ENCODE results near the gene LRRC74A. TPM values are rescaled to one million over a fixed set of nuclear protein-coding genes. Genes with fewer than 3 reads are reported as not detected.

LRRC74A gene
- total and polyA plus RNA-seq, 2 of the 4 experiments (the other 2 are of a cell fraction) = not detected

- dilution Hi-C loops (cut with HindIII; ENCODE audit: low sequenced_read_pairs, unreplicated experiment) (no loop called here), intact Hi-C loops (cut with micrococcal nuclease) (no loop called here), in situ Hi-C loops (cut with MboI; ENCODE audit: low sequenced_read_pairs) (no loop called here)
- Histone ChIP-seq H3K9me3 (ENCODE audit: control insufficient read depth, insufficient read depth, low read length) (no peaks in the 10 kb centered on the region), H4K8ac (ENCODE audit: low read depth in 2 of 2, low read length in 2 of 2) (no peak overlapping the region), H3K4me2 (ENCODE audit: low read depth, low read length) (no peak overlapping the region), H3K9ac (ENCODE audit: low read depth, low read length) (no peak overlapping the region), H3K27ac (ENCODE audit: insufficient read depth, low read length) (no peak overlapping the region), H3K56ac (ENCODE audit: extremely low read depth, insufficient read depth, low read length) (no peak overlapping the region), H2AFZ (replicated peaks; ENCODE audit: low read length, poor library complexity) (no peak overlapping the region), H3K36me3 (ENCODE audit: control insufficient read depth, insufficient read depth, low read length) (peaks cover 8% of the 10 kb centered on the region; the same call in 1 of the 2 replicates), H4K20me1 (ENCODE audit: insufficient read depth, low read length) (no peaks in the 10 kb centered on the region), H4K91ac (ENCODE audit: insufficient read depth, low read depth, low read length) (no peak overlapping the region), H2AK9ac (replicated peaks; ENCODE audit: low read depth, low read length, poor library complexity) (no peak overlapping the region), H2BK15ac (ENCODE audit: low read depth, low read length) (no peak overlapping the region), H2BK120ac (ENCODE audit: low read depth, low read length) (no peak overlapping the region), H2BK20ac (ENCODE audit: low read depth, low read length) (no peak overlapping the region), H3K14ac (replicated peaks; ENCODE audit: low read depth, low read length) (no peak overlapping the region), H3K79me1 (ENCODE audit: low read depth in 1 of 2, low read length in 2 of 2) (no peaks in the 10 kb centered on the region), H3K4me3 (ENCODE audit: insufficient read depth, low read depth, low read length) (no peak overlapping the region), H3K4ac (ENCODE audit: low read depth, low read length) (no peak overlapping the region), H2AK5ac (ENCODE audit: low read depth, low read length) (no peak overlapping the region), H3K9me1 (ENCODE audit: insufficient read depth, low read length) (no peaks in the 10 kb centered on the region; the same call in 1 of the 2 replicates), H3K27me3 (ENCODE audit: control insufficient read depth, insufficient read depth, low read length) (no peaks in the 10 kb centered on the region), H4K5ac (ENCODE audit: low read depth, low read length) (no peak overlapping the region), H3K18ac (ENCODE audit: low read depth, low read length) (no peak overlapping the region), H3K23ac (ENCODE audit: low read depth, low read length) (no peak overlapping the region), H2BK5ac (ENCODE audit: low read depth, low read length, poor library complexity, severe bottlenecking) (no peak overlapping the region), H3K4me1 (ENCODE audit: control insufficient read depth, insufficient read depth, low read length) (peaks cover 6% of the 10 kb centered on the region)
- ChIA-PET CTCF (no interaction called here), POLR2A (ENCODE audit: unreplicated experiment) (no interaction called here)
- WGBS, 2 experiments (ENCODE audit: extremely low coverage in 2 of 2, insufficient read length in 1 of 2) = 100% methylated on average over 5 of the region's 16 CpGs; no CpG with 5 or more reads in 1 of the 2 experiments
- TF ChIP-seq FOS (IDR thresholded peaks at IDR 0.05; ENCODE audit: low read depth, low read length) (no peak), BHLHE40 (IDR thresholded peaks at IDR 0.05; ENCODE audit: low read depth, low read length) (no peak), RAD21 (IDR thresholded peaks at IDR 0.05; ENCODE audit: low read length) (no peak), MAFK (IDR thresholded peaks at IDR 0.05; ENCODE audit: low read depth, low read length) (no peak), SMC3 (IDR thresholded peaks at IDR 0.05; ENCODE audit: low read depth, low read length) (no peak), CHD1 (IDR thresholded peaks at IDR 0.05; ENCODE audit: low read depth, low read length) (no peak), MXI1 (IDR thresholded peaks at IDR 0.05; ENCODE audit: borderline replicate concordance, low read depth, low read length) (no peak), NFE2L2 (IDR thresholded peaks at IDR 0.05; ENCODE audit: low read depth, low read length) (no peak), ELK1 (IDR thresholded peaks at IDR 0.05; ENCODE audit: borderline replicate concordance, low read depth, low read length) (no peak), POLR2A (IDR thresholded peaks at IDR 0.05; ENCODE audit: low read depth, low read length) (no peak), RFX5 (IDR thresholded peaks at IDR 0.05; ENCODE audit: low read depth, low read length) (no peak), MAZ (IDR thresholded peaks at IDR 0.05; ENCODE audit: borderline replicate concordance, low read depth, low read length) (no peak), RCOR1 (IDR thresholded peaks at IDR 0.05; ENCODE audit: insufficient replicate concordance, low read length) (no peak), CEBPB (IDR thresholded peaks at IDR 0.05; ENCODE audit: low read depth, low read length) (no peak)
- TF ChIP-seq, protein P1, sequence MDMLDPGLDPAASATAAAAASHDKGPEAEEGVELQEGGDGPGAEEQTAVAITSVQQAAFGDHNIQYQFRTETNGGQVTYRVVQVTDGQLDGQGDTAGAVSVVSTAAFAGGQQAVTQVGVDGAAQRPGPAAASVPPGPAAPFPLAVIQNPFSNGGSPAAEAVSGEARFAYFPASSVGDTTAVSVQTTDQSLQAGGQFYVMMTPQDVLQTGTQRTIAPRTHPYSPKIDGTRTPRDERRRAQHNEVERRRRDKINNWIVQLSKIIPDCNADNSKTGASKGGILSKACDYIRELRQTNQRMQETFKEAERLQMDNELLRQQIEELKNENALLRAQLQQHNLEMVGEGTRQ (IDR thresholded peaks at IDR 0.05; ENCODE audit: low read depth, low read length) = no peak
- TF ChIP-seq, protein P2, sequence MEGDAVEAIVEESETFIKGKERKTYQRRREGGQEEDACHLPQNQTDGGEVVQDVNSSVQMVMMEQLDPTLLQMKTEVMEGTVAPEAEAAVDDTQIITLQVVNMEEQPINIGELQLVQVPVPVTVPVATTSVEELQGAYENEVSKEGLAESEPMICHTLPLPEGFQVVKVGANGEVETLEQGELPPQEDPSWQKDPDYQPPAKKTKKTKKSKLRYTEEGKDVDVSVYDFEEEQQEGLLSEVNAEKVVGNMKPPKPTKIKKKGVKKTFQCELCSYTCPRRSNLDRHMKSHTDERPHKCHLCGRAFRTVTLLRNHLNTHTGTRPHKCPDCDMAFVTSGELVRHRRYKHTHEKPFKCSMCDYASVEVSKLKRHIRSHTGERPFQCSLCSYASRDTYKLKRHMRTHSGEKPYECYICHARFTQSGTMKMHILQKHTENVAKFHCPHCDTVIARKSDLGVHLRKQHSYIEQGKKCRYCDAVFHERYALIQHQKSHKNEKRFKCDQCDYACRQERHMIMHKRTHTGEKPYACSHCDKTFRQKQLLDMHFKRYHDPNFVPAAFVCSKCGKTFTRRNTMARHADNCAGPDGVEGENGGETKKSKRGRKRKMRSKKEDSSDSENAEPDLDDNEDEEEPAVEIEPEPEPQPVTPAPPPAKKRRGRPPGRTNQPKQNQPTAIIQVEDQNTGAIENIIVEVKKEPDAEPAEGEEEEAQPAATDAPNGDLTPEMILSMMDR (conservative IDR thresholded peaks at IDR 0.05; ENCODE audit: low read depth, low read length) = no peak
- ATAC-seq (ENCODE audit: low read depth) = no peak
- no TSS peak for BruUV-seq (replicated peaks)
- DNase-seq = no peak
Measured at GRCh38 chr14:76778546-76779215, 47.5 kb upstream of the LRRC74A start.

All from IMR-90 (cell line).